Endometrial microvascular endothelial cells (primary cell): ENCODE results near the gene SMAD3. TPM values are rescaled to one million over a fixed set of nuclear protein-coding genes. Genes with fewer than 3 reads are reported as not detected.

Experiments used
- in situ Hi-C: cut with HindIII; loops from 2 replicates; pipeline ENCODE4 v1.10.0; 2017; ENCODE audit warnings: low sequenced_read_pairs, low pct_unique_long_range_greater_than_20kb; ENCODE audit errors: inconsistent ontology term
- total RNA-seq: library from RNA; depleted of rRNA; stranded (reverse); fragments of >200 nt; gene quantifications from one replicate; pipeline ENCODE4 v1.2.3, GENCODE V29; 2015; ENCODE audit errors: inconsistent ontology term

SMAD3 gene
- total RNA-seq, 1 donor from 2014 or later: 79.0 TPM

- in situ Hi-C loops: no loop called here
Observed at GRCh38 chr15:67194171-67195114, 129.0 kb downstream of the SMAD3 start.

- in situ Hi-C loops: no loop called here
Observed at GRCh38 chr15:67195305-67195704, 129.9 kb downstream of the SMAD3 start.

GRCh38 chr15:67196222-67196621 is 130.8 kb downstream of the SMAD3 start:
- in situ Hi-C loops: no loop called here

- in situ Hi-C loops: no loop called here
Observed at GRCh38 chr15:67196672-67197363, 131.4 kb downstream of the SMAD3 start.

GRCh38 chr15:67197364-67197695 is 131.9 kb downstream of the SMAD3 start:
- in situ Hi-C loops: no loop called here

- in situ Hi-C loops: no loop called here
Observed at GRCh38 chr15:67198157-67198754, 132.9 kb downstream of the SMAD3 start.

GRCh38 chr15:67199391-67199790 is 134.0 kb downstream of the SMAD3 start:
- in situ Hi-C loops: no loop called here

- in situ Hi-C loops: no loop called here
Observed at GRCh38 chr15:67199881-67200763, 134.7 kb downstream of the SMAD3 start.

GRCh38 chr15:67201136-67201535 is 135.7 kb downstream of the SMAD3 start:
- in situ Hi-C loops: no loop called here

- in situ Hi-C loops: no loop called here
Observed at GRCh38 chr15:67202091-67202490, 136.7 kb downstream of the SMAD3 start.

GRCh38 chr15:67202991-67203390 is 137.6 kb downstream of the SMAD3 start:
- in situ Hi-C loops: no loop called here

- in situ Hi-C loops: no loop called here
Observed at GRCh38 chr15:67207555-67208207, 142.3 kb downstream of the SMAD3 start.

GRCh38 chr15:67208396-67208795 is 143.0 kb downstream of the SMAD3 start:
- in situ Hi-C loops: no loop called here

GRCh38 chr15:67210555-67211168 is 145.3 kb downstream of the SMAD3 start:
- in situ Hi-C loops: no loop called here

GRCh38 chr15:67212684-67213367 is 147.4 kb downstream of the SMAD3 start:
- in situ Hi-C loops: no loop called here

- in situ Hi-C loops: no loop called here
Observed at GRCh38 chr15:67215102-67215501, 149.7 kb downstream of the SMAD3 start.

- in situ Hi-C loops: no loop called here
Observed at GRCh38 chr15:67216859-67217258, 151.5 kb downstream of the SMAD3 start.
